Left forelimb (tissue), 1 donor: ENCODE measurements around the gene CDKAL1.
"Not testable (repeated sequence)": the region's sequence is repeated elsewhere in the genome, so short reads cannot be mapped to it uniquely, and the experiment has no call there.

Source experiments
- DNase-seq: peaks from one replicate; pipeline ENCODE4 v3.0.0-alpha.2; 2018; ENCODE audit warnings: low spot score

Gene CDKAL1

DNA sequence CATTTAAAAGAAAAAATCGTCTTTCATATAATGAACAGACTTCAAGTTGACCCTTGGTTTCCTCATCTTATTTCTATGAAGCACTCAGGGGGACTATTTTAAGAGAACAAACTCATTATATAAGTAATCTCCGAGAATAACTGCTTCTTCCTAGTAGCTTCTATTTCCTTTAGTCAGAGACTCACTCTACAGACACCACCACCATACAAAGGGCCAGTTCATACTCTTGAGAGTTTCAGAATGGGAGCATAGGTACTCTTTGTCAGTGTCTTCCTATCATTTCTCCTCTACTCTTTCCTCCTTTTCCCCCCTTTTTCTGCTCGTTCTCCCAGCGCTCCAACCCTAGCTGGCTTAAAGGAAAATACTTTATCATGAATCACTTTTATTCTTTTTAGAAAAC is 104.9 kb downstream of the CDKAL1 start:
- DNase-seq = no peak

DNA sequence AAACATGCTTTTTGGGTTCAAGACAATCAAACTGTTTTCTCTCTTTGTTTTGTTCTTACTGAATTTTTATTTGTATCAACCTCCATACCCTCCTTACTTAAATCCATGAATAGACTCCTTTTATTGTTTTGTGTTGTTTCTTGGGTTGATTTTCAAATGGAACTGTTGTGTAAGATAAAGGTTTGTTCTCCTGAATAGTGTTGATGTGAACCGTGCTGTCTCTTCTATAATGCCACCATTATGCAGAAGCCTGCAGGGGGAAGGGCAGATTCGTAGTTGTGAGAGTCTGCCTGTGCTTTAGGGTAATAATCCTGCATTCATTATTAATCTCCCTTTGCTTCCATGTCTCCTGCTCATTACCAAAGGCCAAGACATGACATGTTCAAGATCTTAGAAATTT is 105.9 kb downstream of the CDKAL1 start:
- DNase-seq = no peak

- no peak for DNase-seq
Measured at GRCh38 chr6:20642441-20642840, 108.2 kb downstream of the CDKAL1 start.

DNA sequence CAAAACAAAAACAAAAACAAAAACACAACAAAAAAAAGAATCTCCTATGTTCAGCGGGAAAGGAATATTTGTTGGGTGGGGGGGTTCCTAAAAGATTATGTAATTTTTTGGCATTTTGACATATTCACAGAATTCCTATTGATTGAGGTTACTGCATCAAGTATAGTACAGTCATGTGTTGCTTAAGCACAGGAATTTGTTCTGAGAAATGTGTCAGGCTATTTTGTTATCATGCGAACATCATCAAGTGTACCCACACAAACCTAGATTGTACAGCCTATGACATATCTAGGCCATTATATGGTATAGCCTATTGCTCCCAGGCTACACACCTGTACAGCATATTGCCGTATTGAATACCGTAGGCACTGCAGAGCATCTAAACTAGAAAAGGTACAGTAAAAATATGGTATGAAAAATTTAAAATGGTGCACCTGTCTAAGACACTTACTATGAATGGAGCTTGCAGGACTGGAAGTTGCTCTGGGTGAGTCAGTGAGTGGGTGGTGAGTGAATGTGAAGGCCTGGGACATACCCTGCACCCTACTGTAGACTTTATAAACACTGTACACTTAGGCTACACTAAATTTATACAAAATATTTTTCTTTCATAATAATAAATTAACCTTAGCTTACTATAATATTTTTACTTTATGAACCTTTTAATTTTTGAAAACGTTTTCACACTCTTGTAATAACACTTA is 110.6 kb downstream of the CDKAL1 start:
- no peak for DNase-seq

DNA sequence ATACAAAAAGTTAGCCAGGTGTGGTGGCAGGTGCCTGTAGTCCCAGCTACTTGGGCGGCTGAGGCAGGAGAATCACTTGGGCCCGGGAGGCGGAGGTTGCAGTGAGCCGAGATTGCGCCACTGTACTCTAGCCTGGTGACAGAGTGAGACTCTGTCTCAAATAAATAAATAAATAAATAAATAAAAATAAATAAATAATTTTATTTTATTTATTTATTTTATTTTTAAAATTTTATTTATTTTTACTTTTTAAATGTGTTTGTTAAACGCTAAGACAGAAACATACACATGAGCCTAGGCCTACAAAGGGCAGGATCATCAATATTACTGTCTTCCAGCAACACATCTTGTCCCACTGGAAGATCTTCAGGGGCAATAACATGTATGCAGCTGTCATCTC is 111.3 kb downstream of the CDKAL1 start:
- DNase-seq = not testable (repeated sequence)

GRCh38 chr6:20647585-20647984 is 113.3 kb downstream of the CDKAL1 start:
- DNase-seq = no peak

DNA sequence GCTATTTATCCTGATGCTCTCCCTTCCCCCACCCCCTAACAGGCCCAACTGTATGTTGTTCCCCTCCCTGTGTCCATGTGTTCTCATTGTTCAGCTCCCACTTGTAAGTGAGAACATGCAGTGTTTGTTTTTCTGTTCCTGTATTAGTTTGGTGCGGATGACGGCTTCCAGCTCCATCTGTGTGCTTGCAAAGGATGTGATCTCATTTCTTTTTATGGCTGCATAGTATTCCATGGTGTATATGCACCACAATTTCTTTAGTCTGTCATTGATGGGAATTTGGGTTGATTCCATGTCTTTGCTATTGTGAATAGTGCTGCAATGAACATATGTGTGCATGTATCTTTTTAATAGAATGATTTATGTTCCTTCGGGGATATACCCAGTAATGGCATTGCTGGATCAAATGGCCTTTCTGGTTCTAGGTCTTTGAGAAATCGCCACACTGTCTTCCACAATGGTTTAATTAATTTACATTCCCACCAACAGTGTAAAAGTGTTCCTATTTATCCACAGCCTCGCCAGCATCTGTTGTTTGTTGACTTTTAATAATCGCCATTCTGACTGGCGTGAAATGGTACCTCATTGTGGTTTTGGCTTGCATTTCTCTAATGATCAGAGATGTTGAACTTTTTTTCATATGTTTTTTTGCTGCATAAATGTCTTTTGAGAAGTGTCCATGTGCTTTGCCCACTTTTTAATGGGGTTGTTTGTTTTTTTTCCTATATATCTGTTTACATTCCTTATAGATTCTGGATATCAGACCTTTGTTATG is 115.6 kb downstream of the CDKAL1 start:
- not testable (repeated sequence) for DNase-seq

- DNase-seq = no peak
Measured at GRCh38 chr6:20652299-20653084, 118.2 kb downstream of the CDKAL1 start.

GRCh38 chr6:20653085-20653479 is 118.8 kb downstream of the CDKAL1 start:
- DNase-seq = no peak

GRCh38 chr6:20655317-20655716 is 121.1 kb downstream of the CDKAL1 start:
- DNase-seq = no peak

- DNase-seq = no peak
Measured at GRCh38 chr6:20657274-20657800, 123.1 kb downstream of the CDKAL1 start.

GRCh38 chr6:20658053-20658452 is 123.8 kb downstream of the CDKAL1 start:
- no peak for DNase-seq

DNA sequence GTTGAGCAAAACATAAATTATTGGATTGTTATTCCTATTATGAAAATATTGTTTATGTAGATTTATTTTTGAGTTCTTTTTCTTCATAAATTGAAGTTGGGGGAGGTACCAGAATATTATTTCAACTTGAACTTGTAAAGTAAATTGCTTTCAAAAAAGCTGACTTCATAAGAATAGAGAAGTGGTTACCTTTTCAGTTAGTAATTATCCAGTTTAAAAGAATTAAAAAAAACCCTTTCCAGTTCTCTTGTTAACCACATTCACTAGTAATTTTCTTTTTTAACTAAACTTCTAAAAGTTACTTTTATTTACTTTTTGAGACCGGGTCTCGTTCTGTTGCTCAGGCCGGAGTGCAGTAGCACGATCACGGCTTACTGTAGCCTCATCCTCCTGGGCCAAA is 124.3 kb downstream of the CDKAL1 start:
- no peak for DNase-seq

DNA sequence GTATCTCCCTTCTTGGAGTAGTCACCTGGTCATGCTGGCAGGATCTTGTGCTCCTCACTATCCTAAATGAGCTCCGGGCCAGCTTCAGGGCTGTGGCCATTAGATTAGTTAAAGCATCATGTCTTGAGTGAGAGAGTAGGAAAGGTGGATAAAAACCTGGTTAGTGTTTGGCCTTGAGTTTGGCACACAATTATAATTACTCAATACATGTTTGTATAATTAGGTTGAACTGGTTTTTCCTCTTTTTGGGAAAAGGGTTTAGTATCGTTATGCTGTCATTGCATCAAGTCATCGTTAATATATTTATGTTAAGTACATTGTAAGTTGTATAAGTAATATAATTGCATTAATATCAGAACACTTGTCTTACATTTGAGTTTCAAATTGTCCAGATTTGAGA is 126.3 kb downstream of the CDKAL1 start:
- no peak for DNase-seq

GRCh38 chr6:20661721-20662120 is 127.5 kb downstream of the CDKAL1 start:
- DNase-seq = no peak

DNA sequence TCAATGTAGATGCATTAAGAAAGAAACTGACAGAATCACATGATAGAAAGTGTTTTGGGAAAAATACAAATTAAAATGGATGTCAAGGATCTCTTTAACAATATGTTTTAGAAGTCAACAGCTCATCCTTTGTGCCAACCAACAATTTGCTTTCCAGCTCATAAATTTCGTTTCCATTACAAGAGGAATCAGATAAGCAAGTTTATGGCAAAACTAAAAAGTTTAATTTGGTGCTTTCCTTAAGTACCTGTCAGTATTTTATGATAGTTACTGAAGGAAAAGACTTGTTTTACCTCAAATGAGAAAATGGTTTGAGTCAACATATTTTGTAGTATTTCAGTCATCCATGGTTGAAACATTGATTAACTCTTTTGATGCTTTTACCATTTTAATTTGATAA is 130.0 kb downstream of the CDKAL1 start:
- no peak for DNase-seq

DNA sequence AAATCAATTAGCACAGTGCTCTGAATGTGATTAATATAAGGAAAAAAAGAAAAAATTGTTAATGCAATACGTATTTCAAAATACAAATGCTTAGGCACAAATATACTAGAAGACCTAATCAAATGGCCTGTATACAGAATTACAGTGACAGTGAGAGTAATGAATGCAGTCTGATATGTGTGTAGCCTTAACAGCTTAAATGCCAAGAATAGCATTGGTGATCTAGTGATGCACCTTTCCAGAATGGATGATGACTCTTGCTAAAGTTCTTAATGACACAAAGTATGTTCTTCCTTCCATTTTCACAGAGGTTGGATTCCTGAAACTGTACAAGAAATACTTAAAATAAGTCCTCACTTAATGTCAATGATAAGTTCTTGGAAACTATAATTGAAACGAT is 131.0 kb downstream of the CDKAL1 start:
- DNase-seq = no peak

- no peak for DNase-seq
Measured at GRCh38 chr6:20669571-20670314, 135.5 kb downstream of the CDKAL1 start.

DNA sequence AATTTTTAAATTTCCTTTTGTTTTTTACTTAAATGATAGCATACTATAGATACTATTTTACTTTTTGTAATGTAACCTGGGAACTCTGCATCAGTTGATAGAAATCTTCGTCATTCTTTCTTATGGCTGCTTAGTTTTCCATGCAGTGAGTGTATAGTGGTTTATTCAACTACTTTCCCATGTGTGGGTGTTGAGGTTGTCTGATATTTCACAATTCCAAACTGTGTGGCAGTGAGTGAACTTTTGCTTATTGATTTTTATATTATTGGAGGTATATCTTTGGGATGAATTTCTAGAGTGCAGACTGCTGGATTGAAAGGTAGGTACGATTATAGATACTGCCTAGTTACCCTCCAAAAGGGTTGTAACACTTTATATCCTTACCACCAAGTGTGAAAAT is 136.5 kb downstream of the CDKAL1 start:
- DNase-seq = no peak

- no peak for DNase-seq
Measured at GRCh38 chr6:20672038-20672437, 137.8 kb downstream of the CDKAL1 start.

- no peak for DNase-seq
Measured at GRCh38 chr6:20673458-20673857, 139.2 kb downstream of the CDKAL1 start.

GRCh38 chr6:20674664-20675063 is 140.4 kb downstream of the CDKAL1 start:
- no peak for DNase-seq
